ENCODE data around the gene HHATL. TPM values are rescaled to one million over a fixed set of nuclear protein-coding genes. Genes with fewer than 3 reads are reported as not detected.

HHATL gene
- total and polyA plus RNA-seq, 4 donors = 0.39 to 2.7 (median 0.62) TPM

- no peak for TF ChIP-seq CTCF (IDR thresholded peaks at IDR 0.05; ENCODE audit: control extremely low read depth, extremely low read depth)
- Histone ChIP-seq H3K4me1 (ENCODE audit: control insufficient read depth in 5 of 5, insufficient read depth in 5 of 5, low read length in 5 of 5) (peaks cover 0 to 21% (median 10%) of the 10 kb centered on the region in 5 donors), H3K9me3 (ENCODE audit: control insufficient read depth in 4 of 4, insufficient read depth in 3 of 4, low read length in 3 of 4) (no peaks in the 10 kb centered on the region), H3K9ac (ENCODE audit: insufficient read depth in 1 of 2, low read length in 2 of 2) (no peak overlapping the region), H3K27me3 (ENCODE audit: control insufficient read depth in 3 of 3, insufficient read depth in 3 of 3, low read length in 2 of 3) (no peaks in the 10 kb centered on the region), H3K27ac (ENCODE audit: low read depth in 1 of 2, low read length in 1 of 2) (peak overlapping the region in 1 of 2 donors; percentile 54), H3K36me3 (ENCODE audit: control insufficient read depth in 4 of 4, insufficient read depth in 4 of 4, low read length in 4 of 4) (no peaks in the 10 kb centered on the region), H3K4me3 (no peak overlapping the region)
- 95 to 97% methylated on average over 7 of the region's 7 CpGs for whole genome bisulfite sequencing, 2 donors
- DNase-seq (no peak), ATAC-seq (ENCODE audit: insufficient read depth, low FRiP score) (no peak)
Observed at GRCh38 chr3:42743204-42743995, 40.8 kb upstream of the HHATL start.

GRCh38 chr3:42742688-42743087 lies 40.1 kb upstream of the HHATL start:
- Histone ChIP-seq H3K4me3 (no peak overlapping the region), H3K27ac (ENCODE audit: low read depth in 1 of 2, low read length in 1 of 2) (no peak overlapping the region), H3K9ac (ENCODE audit: insufficient read depth in 1 of 2, low read length in 2 of 2) (no peak overlapping the region), H3K4me1 (ENCODE audit: control insufficient read depth in 5 of 5, insufficient read depth in 5 of 5, low read length in 5 of 5) (peaks cover 0 to 21% (median 10%) of the 10 kb centered on the region in 5 donors), H3K9me3 (ENCODE audit: control insufficient read depth in 4 of 4, insufficient read depth in 3 of 4, low read length in 3 of 4) (no peaks in the 10 kb centered on the region), H3K27me3 (ENCODE audit: control insufficient read depth in 3 of 3, insufficient read depth in 3 of 3, low read length in 2 of 3) (no peaks in the 10 kb centered on the region), H3K36me3 (ENCODE audit: control insufficient read depth in 4 of 4, insufficient read depth in 4 of 4, low read length in 4 of 4) (no peaks in the 10 kb centered on the region)
- TF ChIP-seq CTCF (IDR thresholded peaks at IDR 0.05; ENCODE audit: control extremely low read depth, extremely low read depth) = no peak
- ATAC-seq (ENCODE audit: insufficient read depth, low FRiP score) (no peak), DNase-seq (peak in 1 of 3 donors; percentile 10)
- WGBS, 2 donors = 92 to 95% methylated on average over 9 of the region's 9 CpGs

- no peaks in the 10 kb centered on the region for H3K27me3 ChIP-seq (ENCODE audit: control insufficient read depth in 3 of 3, insufficient read depth in 3 of 3, low read length in 2 of 3)
- ATAC-seq (ENCODE audit: insufficient read depth, low FRiP score) (no peak), DNase-seq (no peak)
- no peaks in the 10 kb centered on the region for H3K9me3 ChIP-seq (ENCODE audit: control insufficient read depth in 4 of 4, insufficient read depth in 3 of 4, low read length in 3 of 4)
- no peak overlapping the region for H3K9ac ChIP-seq (ENCODE audit: insufficient read depth in 1 of 2, low read length in 2 of 2)
- WGBS, 2 donors = 87 to 90% methylated on average over 4 of the region's 4 CpGs
- no peak overlapping the region for H3K27ac ChIP-seq (ENCODE audit: low read depth in 1 of 2, low read length in 1 of 2)
- peaks cover 0 to 20% (median 10%) of the 10 kb centered on the region in 5 donors for H3K4me1 ChIP-seq (ENCODE audit: control insufficient read depth in 5 of 5, insufficient read depth in 5 of 5, low read length in 5 of 5)
- no peak for TF ChIP-seq CTCF (IDR thresholded peaks at IDR 0.05; ENCODE audit: control extremely low read depth, extremely low read depth)
- no peaks in the 10 kb centered on the region for H3K36me3 ChIP-seq (ENCODE audit: control insufficient read depth in 4 of 4, insufficient read depth in 4 of 4, low read length in 4 of 4)
- H3K4me3 ChIP-seq = no peak overlapping the region
Observed at GRCh38 chr3:42742259-42742658, 39.7 kb upstream of the HHATL start.
